ENCODE results near the gene SUPT3H.
"Not testable (repeated sequence)": the region's sequence is repeated elsewhere in the genome, so short reads cannot be mapped to it uniquely, and the experiment has no call there.

The SUPT3H gene

DNA sequence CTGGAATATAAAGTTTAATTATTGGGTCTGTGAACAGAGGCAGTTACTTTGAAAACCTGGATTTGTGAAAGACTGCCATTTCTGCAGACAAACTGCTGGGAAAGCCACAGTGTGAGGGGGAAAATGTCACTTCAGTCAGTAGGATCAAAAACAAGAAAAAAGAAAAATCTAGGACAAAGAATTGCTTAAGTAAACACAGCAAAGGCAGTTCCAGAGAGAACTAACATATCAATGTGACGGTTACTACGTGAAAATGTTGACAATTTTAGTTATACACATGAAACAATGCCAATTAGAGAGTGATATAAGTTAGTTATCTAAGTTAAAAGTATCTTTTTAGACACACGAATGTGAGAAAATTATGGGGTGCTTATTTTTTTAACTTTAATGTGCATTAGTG is 320.0 kb downstream of the SUPT3H start:
- Mint-ChIP-seq H3K4me1 (ENCODE audit: low read depth) (peaks cover 12% of the 10 kb centered on the region), H3K9me3 (peaks cover 23% of the 10 kb centered on the region), H3K4me3 (no peak overlapping the region), H3K27me3 (ENCODE audit: low read depth) (no peaks in the 10 kb centered on the region), H3K27ac (no peak overlapping the region), H3K36me3 (ENCODE audit: low read depth) (peaks cover 5% of the 10 kb centered on the region)

DNA sequence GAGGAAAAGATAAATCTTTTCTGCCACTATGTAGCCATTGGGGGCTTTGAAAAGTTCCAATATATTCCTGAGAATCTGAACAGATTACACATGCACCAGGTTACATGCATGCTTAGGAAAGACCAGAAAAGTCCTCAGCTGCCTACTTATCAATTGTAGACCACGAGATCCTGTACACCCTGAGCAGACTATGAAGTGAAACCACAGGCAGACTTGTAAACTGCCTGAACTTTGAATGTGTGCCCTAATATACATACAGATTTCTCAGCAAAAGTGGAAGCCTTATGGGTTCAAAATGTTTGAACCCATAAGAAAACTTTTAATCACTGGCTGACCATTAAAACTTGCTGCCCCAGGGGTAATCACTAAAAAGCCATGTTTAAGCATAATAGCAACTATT is 323.1 kb downstream of the SUPT3H start:
- Mint-ChIP-seq H3K27me3 (ENCODE audit: low read depth) (no peaks in the 10 kb centered on the region), H3K4me1 (ENCODE audit: low read depth) (peaks cover 15% of the 10 kb centered on the region), H3K4me3 (no peak overlapping the region), H3K27ac (no peak overlapping the region), H3K9me3 (peaks cover 10% of the 10 kb centered on the region), H3K36me3 (ENCODE audit: low read depth) (no peaks in the 10 kb centered on the region)

GRCh38 chr6:45052325-45052724 is 325.4 kb downstream of the SUPT3H start:
- no peak overlapping the region for H3K27ac Mint-ChIP-seq
- peaks cover 22% of the 10 kb centered on the region for H3K4me1 Mint-ChIP-seq (ENCODE audit: low read depth)
- no peaks in the 10 kb centered on the region for H3K27me3 Mint-ChIP-seq (ENCODE audit: low read depth)
- no peak overlapping the region for H3K4me3 Mint-ChIP-seq
- H3K36me3 Mint-ChIP-seq (ENCODE audit: low read depth), result peaks cover 2% of the 10 kb centered on the region
- peaks cover 10% of the 10 kb centered on the region for H3K9me3 Mint-ChIP-seq

- no peaks in the 10 kb centered on the region for H3K27me3 Mint-ChIP-seq (ENCODE audit: low read depth)
- no peak overlapping the region for H3K4me3 Mint-ChIP-seq
- H3K27ac Mint-ChIP-seq, result no peak overlapping the region
- H3K4me1 Mint-ChIP-seq (ENCODE audit: low read depth), result peaks cover 16% of the 10 kb centered on the region
- H3K9me3 Mint-ChIP-seq, result peaks cover 10% of the 10 kb centered on the region
- H3K36me3 Mint-ChIP-seq (ENCODE audit: low read depth), result peaks cover 3% of the 10 kb centered on the region
These were observed 328.4 kb downstream of the SUPT3H start for GRCh38 chr6:45049188-45049843.

DNA sequence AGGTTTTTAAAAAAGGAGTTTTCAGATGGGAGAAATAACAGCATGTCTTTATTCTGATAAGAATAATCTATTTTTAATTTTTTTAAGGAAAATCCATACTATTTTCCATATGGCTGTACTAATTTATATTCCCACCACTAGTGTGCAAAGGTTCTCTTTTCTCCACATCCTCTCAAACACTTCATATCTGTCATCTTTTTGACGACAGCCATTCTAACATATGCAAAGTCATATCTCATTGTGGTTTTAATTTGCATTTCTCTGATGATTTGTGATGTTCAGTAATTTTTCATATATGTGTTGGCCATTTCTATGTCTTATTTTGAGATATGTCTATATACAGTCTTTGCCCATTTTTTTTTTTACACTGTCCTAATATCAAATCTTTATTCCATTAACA is 330.2 kb downstream of the SUPT3H start:
- H3K9me3 Mint-ChIP-seq, result peaks cover 10% of the 10 kb centered on the region

GRCh38 chr6:45045253-45045601 is 332.5 kb downstream of the SUPT3H start:
- no peak overlapping the region for H3K27ac Mint-ChIP-seq
- H3K36me3 Mint-ChIP-seq (ENCODE audit: low read depth), result peaks cover 3% of the 10 kb centered on the region
- peaks cover 10% of the 10 kb centered on the region for H3K9me3 Mint-ChIP-seq
- H3K27me3 Mint-ChIP-seq (ENCODE audit: low read depth), result no peaks in the 10 kb centered on the region
- H3K4me3 Mint-ChIP-seq, result no peak overlapping the region
- peaks cover 11% of the 10 kb centered on the region for H3K4me1 Mint-ChIP-seq (ENCODE audit: low read depth)

More for the DNA sequence above, 330.2 kb downstream of the SUPT3H start:
- Mint-ChIP-seq H3K27me3 (ENCODE audit: low read depth) (no peaks in the 10 kb centered on the region), H3K36me3 (ENCODE audit: low read depth) (peaks cover 3% of the 10 kb centered on the region), H3K4me3 (no peak overlapping the region), H3K27ac (no peak overlapping the region), H3K4me1 (ENCODE audit: low read depth) (peaks cover 12% of the 10 kb centered on the region)

DNA sequence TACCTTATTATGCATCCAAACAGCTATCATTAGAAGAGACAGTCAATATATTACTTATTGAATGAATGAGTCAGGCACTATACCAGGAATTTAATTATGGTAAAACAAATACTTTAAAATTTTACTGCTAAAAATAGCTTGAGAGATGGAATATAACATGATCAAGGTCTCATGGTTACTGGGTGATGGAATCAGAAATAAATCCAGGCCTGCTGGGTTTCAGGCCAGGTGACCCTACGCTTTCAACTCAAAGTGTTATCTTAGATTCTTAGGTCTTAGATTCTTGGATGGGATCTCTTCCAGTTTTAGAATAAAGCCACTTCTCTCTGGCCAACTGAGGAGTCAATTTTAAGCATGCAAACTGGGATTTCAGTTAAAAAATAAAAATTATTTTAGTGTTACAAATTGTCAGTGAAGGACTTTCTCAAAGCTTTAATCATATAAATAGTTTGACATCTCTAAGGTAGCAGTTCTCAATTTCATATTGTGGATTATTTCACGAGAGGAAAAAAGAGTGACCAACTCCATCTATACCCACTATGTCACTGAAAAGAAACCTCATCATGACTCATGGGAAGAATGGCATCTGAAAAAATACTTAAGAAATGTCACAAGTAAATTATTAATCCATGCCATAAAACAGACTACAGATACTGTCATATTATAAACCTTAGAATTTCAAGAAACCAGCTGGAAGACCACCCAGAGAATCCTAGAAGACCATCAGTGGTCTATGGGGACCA is 333.1 kb downstream of the SUPT3H start:
- Mint-ChIP-seq H3K4me1 (ENCODE audit: low read depth) (peaks cover 11% of the 10 kb centered on the region), H3K27ac (no peak overlapping the region), H3K36me3 (ENCODE audit: low read depth) (peaks cover 3% of the 10 kb centered on the region), H3K4me3 (no peak overlapping the region), H3K27me3 (ENCODE audit: low read depth) (no peaks in the 10 kb centered on the region), H3K9me3 (peaks cover 10% of the 10 kb centered on the region)

- Mint-ChIP-seq H3K4me3 (no peak overlapping the region), H3K36me3 (ENCODE audit: low read depth) (peaks cover 3% of the 10 kb centered on the region), H3K27me3 (ENCODE audit: low read depth) (no peaks in the 10 kb centered on the region), H3K4me1 (ENCODE audit: low read depth) (peaks cover 5% of the 10 kb centered on the region), H3K27ac (no peak overlapping the region), H3K9me3 (peaks cover 5% of the 10 kb centered on the region)
These were observed 333.6 kb downstream of the SUPT3H start for GRCh38 chr6:45044086-45044485.

GRCh38 chr6:45042673-45043072 is 335.1 kb downstream of the SUPT3H start:
- not testable (repeated sequence) for H3K36me3 Mint-ChIP-seq (ENCODE audit: low read depth); H3K27ac Mint-ChIP-seq; H3K4me3 Mint-ChIP-seq; H3K27me3 Mint-ChIP-seq (ENCODE audit: low read depth); H3K4me1 Mint-ChIP-seq (ENCODE audit: low read depth); H3K9me3 Mint-ChIP-seq

- Mint-ChIP-seq H3K36me3 (ENCODE audit: low read depth) (no peaks in the 10 kb centered on the region), H3K27ac (no peak overlapping the region), H3K4me1 (ENCODE audit: low read depth) (no peaks in the 10 kb centered on the region), H3K4me3 (no peak overlapping the region), H3K27me3 (ENCODE audit: low read depth) (no peaks in the 10 kb centered on the region), H3K9me3 (no peaks in the 10 kb centered on the region)
These were observed 339.5 kb downstream of the SUPT3H start for GRCh38 chr6:45038226-45038625.

DNA sequence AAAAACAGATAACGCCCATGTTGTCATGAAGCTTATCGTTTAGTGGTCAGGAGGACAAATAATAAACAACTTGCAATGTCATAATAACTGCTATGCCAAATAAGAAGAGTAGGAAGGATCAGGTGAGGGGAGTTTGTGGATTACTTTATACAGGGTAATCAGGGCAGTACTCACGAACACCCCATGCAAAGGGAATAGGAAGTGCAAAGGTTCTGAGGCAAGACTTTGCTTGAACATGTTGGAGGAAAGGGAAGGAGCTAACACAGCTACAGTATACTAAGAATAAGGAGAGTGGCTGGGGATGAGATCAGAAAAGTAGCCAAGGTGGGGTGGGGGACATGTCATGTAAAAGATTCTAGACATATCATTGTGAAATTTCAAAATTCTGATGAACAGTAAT is 341.6 kb downstream of the SUPT3H start:
- H3K9me3 Mint-ChIP-seq, result peaks cover 5% of the 10 kb centered on the region
- no peak overlapping the region for H3K27ac Mint-ChIP-seq
- H3K4me1 Mint-ChIP-seq (ENCODE audit: low read depth), result no peaks in the 10 kb centered on the region
- H3K4me3 Mint-ChIP-seq, result no peak overlapping the region
- H3K36me3 Mint-ChIP-seq (ENCODE audit: low read depth), result no peaks in the 10 kb centered on the region
- H3K27me3 Mint-ChIP-seq (ENCODE audit: low read depth), result no peaks in the 10 kb centered on the region

DNA sequence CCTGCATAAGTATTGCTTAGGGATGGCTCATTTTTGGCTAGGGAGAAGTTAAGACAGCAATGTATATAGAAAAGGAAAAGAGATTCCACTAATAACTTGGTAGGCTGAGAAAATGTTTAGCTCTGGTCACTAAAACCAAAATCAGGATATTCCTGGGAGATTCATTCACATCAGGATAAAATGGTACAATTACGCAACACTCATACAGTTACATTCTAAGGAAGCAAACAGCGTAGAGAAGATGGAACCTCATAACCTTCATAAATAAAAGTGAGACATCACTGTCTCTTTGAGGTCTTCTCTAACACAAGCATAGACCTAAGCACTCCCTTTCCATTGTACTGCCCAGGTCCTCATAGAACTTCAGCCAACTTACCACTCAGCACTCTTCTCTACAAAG is 345.3 kb downstream of the SUPT3H start:
- H3K27ac Mint-ChIP-seq, result no peak overlapping the region
- H3K27me3 Mint-ChIP-seq (ENCODE audit: low read depth), result no peaks in the 10 kb centered on the region
- H3K4me1 Mint-ChIP-seq (ENCODE audit: low read depth), result no peaks in the 10 kb centered on the region
- H3K9me3 Mint-ChIP-seq, result peaks cover 22% of the 10 kb centered on the region
- peaks cover 5% of the 10 kb centered on the region for H3K36me3 Mint-ChIP-seq (ENCODE audit: low read depth)
- no peak overlapping the region for H3K4me3 Mint-ChIP-seq

DNA sequence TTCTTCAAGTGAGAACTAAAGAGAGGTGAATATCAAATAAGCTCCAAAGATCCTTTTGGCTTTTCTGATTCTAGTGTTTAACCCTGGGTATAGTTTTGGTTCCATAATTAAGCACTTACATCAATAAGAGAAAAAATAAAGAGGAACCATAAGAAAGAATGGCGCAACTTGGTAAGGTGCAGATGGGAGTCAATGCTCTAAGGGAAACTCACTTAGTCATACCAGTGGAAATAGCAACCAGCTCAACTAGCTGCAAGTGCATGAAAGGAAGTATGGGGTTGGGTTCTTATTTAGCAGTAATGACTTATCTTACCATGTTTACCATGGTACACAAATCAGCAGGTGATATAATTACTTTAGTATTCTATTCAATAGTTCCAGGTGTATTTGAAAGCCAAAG is 346.1 kb downstream of the SUPT3H start:
- H3K4me1 Mint-ChIP-seq (ENCODE audit: low read depth), result no peaks in the 10 kb centered on the region
- peaks cover 26% of the 10 kb centered on the region for H3K9me3 Mint-ChIP-seq
- H3K27ac Mint-ChIP-seq, result no peak overlapping the region
- peaks cover 8% of the 10 kb centered on the region for H3K36me3 Mint-ChIP-seq (ENCODE audit: low read depth)
- no peak overlapping the region for H3K4me3 Mint-ChIP-seq
- no peaks in the 10 kb centered on the region for H3K27me3 Mint-ChIP-seq (ENCODE audit: low read depth)

- Mint-ChIP-seq H3K27me3 (ENCODE audit: low read depth) (no peaks in the 10 kb centered on the region), H3K4me3 (no peak overlapping the region), H3K4me1 (ENCODE audit: low read depth) (no peaks in the 10 kb centered on the region), H3K36me3 (ENCODE audit: low read depth) (peaks cover 12% of the 10 kb centered on the region), H3K9me3 (peaks cover 32% of the 10 kb centered on the region), H3K27ac (no peak overlapping the region)
These were observed 350.6 kb downstream of the SUPT3H start for GRCh38 chr6:45027126-45027525.

- no peak overlapping the region for H3K27ac Mint-ChIP-seq
- H3K36me3 Mint-ChIP-seq (ENCODE audit: low read depth), result peaks cover 12% of the 10 kb centered on the region
- H3K4me3 Mint-ChIP-seq, result no peak overlapping the region
- peaks cover 9% of the 10 kb centered on the region for H3K4me1 Mint-ChIP-seq (ENCODE audit: low read depth)
- no peaks in the 10 kb centered on the region for H3K27me3 Mint-ChIP-seq (ENCODE audit: low read depth)
- H3K9me3 Mint-ChIP-seq, result peaks cover 30% of the 10 kb centered on the region
These were observed 351.7 kb downstream of the SUPT3H start for GRCh38 chr6:45026003-45026516.

All from T-helper 1 cell treated with Interleukin-12 subunit alpha and Interleukin-12 subunit beta and Interleukin-4 antibody, amounts not matched to agents 30 μg/mL and 1 μg/mL, for 36 hours (primary cell).